Erythroblast (primary cell): ENCODE data around the gene LALBA.

Experiments used
- GATA1 ChIP-seq: IDR thresholded peaks from 2 replicates; pipeline ENCODE4 v1.6.1; 2011; ENCODE audit warnings: low read depth, mild to moderate bottlenecking, control low read depth, low read length, moderate library complexity
- POLR2A ChIP-seq: IDR thresholded peaks from 2 replicates; pipeline ENCODE4 v1.6.1; 2011; ENCODE audit warnings: mild to moderate bottlenecking, low read length

DNA sequence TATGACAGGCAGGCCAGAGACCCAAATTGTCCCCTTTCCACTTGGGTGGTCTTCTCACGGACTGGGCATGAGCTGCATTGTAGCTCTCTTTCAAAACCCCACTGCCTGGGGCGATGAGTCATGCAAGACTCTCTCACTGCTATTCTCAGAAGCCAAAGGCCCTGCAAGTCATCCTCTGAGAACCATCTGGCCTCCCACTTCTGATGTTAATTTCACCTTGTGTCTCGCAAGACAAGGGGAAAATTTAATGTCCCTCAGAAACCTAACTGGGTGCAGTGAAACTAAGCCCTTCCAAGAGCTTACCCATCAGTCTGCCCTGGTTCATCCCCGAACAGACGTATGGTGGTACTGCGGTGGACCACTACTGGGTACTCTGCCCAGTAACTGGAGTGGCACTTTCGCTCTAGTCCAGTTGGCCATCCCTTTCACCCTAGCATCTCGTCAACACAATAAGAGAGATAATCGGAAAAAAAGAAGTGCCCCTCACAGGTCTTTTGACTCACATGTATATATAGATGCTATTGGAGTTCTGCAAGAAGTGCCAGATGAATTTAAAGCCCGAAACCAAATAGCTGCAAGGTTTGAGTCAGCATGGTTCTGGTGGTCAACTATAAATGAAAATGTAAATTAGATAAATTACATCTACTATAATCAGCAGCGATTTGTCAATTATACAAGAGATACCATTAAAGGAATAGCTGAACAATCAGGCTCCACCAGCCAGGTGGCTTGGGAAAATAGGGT is 31.3 kb upstream of the LALBA start:
- TF ChIP-seq POLR2A (no peak), GATA1 (no peak)
